HG03520 (cell line): ENCODE measurements around the gene ERCC8.
"Not testable (repeated sequence)": the region's sequence is repeated elsewhere in the genome, so short reads cannot be mapped to it uniquely, and the experiment has no call there.

ENCODE experiments used
- ATAC-seq: cut with Tn5 transposase; IDR thresholded peaks from one replicate; pipeline ENCODE4 v1.9.1; 2021; ENCODE audit warnings: mild to moderate bottlenecking, moderate library complexity; ENCODE audit not compliant: unreplicated experiment

ERCC8 gene

GRCh38 chr5:60944904-60945812 lies at the start of gene ERCC8, which contains the start of gene NDUFAF2:
TSS of gene ERCC8 (minus strand) at chr5:60945070. CDS start at chr5:60945008, 62 bp downstream.
TSS of gene NDUFAF2 (plus strand) at chr5:60945205. CDS start at chr5:60945256, 51 bp downstream.
- peak; percentile 100 for ATAC-seq

- no peak for ATAC-seq
These were observed 49.2 kb upstream of the ERCC8 start for GRCh38 chr5:60993875-60994571.

GRCh38 chr5:60993425-60993824 lies 48.6 kb upstream of the ERCC8 start:
- ATAC-seq: no peak

GRCh38 chr5:60992871-60993270 lies 48.0 kb upstream of the ERCC8 start:
- no peak for ATAC-seq

- no peak for ATAC-seq
These were observed 44.9 kb upstream of the ERCC8 start for GRCh38 chr5:60989790-60990189.

GRCh38 chr5:60982127-60982526 lies 37.3 kb upstream of the ERCC8 start:
- ATAC-seq: not testable (repeated sequence)

GRCh38 chr5:60980511-60980910 lies 35.6 kb upstream of the ERCC8 start:
- ATAC-seq: no peak

- ATAC-seq: no peak
These were observed 34.1 kb upstream of the ERCC8 start for GRCh38 chr5:60978968-60979367.

- no peak for ATAC-seq
These were observed 33.3 kb upstream of the ERCC8 start for GRCh38 chr5:60977956-60978737.

- no peak for ATAC-seq
These were observed 27.4 kb upstream of the ERCC8 start for GRCh38 chr5:60972231-60972630.

GRCh38 chr5:60961685-60962084 lies 16.8 kb upstream of the ERCC8 start:
- no peak for ATAC-seq

GRCh38 chr5:60960591-60960990 lies 15.7 kb upstream of the ERCC8 start:
- no peak for ATAC-seq

GRCh38 chr5:60959156-60959555 lies 14.3 kb upstream of the ERCC8 start:
- no peak for ATAC-seq

GRCh38 chr5:60958712-60959111 lies 13.8 kb upstream of the ERCC8 start:
- ATAC-seq: no peak

GRCh38 chr5:60958088-60958487 lies 13.2 kb upstream of the ERCC8 start:
- ATAC-seq: no peak

- no peak for ATAC-seq
These were observed 10.4 kb upstream of the ERCC8 start for GRCh38 chr5:60955239-60955638.

- no peak for ATAC-seq
These were observed 3.9 kb upstream of the ERCC8 start for GRCh38 chr5:60948738-60949137.

- ATAC-seq: peak; percentile 16
These were observed 930 bp upstream of the ERCC8 start for GRCh38 chr5:60945813-60946187.

GRCh38 chr5:60943624-60944023 lies 1.2 kb downstream of the ERCC8 start:
- ATAC-seq: no peak

- ATAC-seq: no peak
These were observed 15.8 kb downstream of the ERCC8 start for GRCh38 chr5:60929024-60929423.

- no peak for ATAC-seq
These were observed 17.4 kb downstream of the ERCC8 start for GRCh38 chr5:60927450-60927849.
